Ectodermal cell (in vitro differentiated cells): ENCODE measurements around the gene SCD5.

Experiments used
- H3K27ac ChIP-seq: 2 replicates; pipeline ENCODE4 v1.7.0; 2013; ENCODE audit warnings: mild to moderate bottlenecking, low read depth, low read length; ENCODE audit not compliant: insufficient read depth, poor library complexity, severe bottlenecking
- H3K27me3 ChIP-seq: 2 replicates; pipeline ENCODE4 v1.7.0; 2013; ENCODE audit warnings: mild to moderate bottlenecking, low read length; ENCODE audit not compliant: insufficient read depth, control insufficient read depth, poor library complexity, severe bottlenecking
- H3K36me3 ChIP-seq: one replicate; pipeline ENCODE4 v1.7.0; 2013; ENCODE audit warnings: low read length; ENCODE audit not compliant: control insufficient read depth, insufficient read depth
- H3K4me1 ChIP-seq: one replicate; pipeline ENCODE4 v1.7.0; 2013; ENCODE audit warnings: low read length; ENCODE audit not compliant: control insufficient read depth, insufficient read depth
- H3K4me3 ChIP-seq: 2 replicates; pipeline ENCODE4 v1.7.0; 2013; ENCODE audit warnings: low read depth, low read length, control low read depth; ENCODE audit not compliant: insufficient read depth
- H3K9me3 ChIP-seq: 2 replicates; pipeline ENCODE4 v1.7.0; 2013; ENCODE audit warnings: mild to moderate bottlenecking, low read length, moderate library complexity; ENCODE audit not compliant: control insufficient read depth
- WGBS, 2 experiments: methylation state at CpG; one replicate each; pipeline ENCODE4 v1.1.7; 2013; ENCODE audit warnings: missing lambda C conversion rate in 2 of 2; 5-methylcytosine and 5-hydroxymethylcytosine counted together

Gene SCD5

DNA sequence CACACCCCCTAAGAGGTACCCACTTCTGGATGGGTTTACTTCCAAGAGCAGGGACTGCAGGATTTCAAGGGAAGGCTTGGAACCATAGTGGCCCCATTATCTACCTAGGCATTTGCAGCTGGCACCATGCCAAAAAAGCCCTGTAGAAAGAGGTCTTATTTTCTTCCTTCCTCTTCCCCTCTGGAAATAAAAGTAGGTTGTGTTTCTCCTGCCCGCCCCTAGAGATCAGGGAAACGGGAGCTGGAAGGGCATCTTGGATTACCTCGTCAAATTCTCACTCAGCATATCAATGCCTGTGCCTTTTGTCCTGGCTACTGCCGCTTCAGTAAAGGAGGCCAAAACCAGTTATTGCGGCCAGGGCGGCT lies 1.6 kb downstream of the SCD5 start:
- Histone ChIP-seq H3K36me3 (no peaks in the 10 kb centered on the region), H3K4me1 (peaks cover 10% of the 10 kb centered on the region), H3K4me3 (peak overlapping the region; percentile 65), H3K27me3 (peaks cover 100% of the 10 kb centered on the region), H3K9me3 (no peaks in the 10 kb centered on the region), H3K27ac (no peak overlapping the region)
- 1 to 2% methylated on average over 6 of the region's 6 CpGs for WGBS, 2 experiments

DNA sequence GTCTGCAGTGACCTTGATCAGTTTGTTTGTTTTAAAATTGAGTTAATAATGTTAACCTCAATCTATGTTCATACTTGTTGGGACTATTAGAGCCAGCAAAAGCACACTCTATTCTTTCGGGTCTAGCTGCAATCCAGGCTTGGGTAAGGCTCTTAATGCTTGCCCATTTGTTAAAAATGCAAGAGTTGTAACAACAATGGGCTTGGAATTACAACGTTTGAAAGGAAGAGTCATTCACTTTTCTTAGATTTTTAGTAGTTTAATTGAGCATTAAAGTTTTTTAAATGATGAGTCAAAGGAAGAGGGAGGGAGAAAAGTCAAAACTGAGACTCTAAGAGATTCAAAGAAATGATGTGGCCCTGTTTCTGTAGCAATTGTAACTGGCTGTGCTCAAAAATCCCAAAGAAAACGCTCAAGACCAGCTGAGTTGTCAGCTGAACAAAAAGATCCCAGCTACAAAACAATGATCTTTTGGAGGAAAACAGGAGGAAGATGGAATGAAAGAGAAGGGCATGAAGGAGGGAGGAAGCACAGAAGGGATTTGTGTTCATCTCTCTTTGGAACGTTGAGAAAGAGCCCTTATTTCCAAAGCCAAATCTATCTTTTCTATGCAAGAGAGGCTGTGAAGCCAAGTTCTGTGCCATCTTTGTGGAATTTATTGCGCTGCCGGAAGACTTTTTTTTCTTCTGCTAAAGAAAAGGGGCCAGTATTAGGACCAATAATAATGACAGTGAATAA lies 5.5 kb downstream of the SCD5 start:
- no peaks in the 10 kb centered on the region for H3K9me3 ChIP-seq
- H3K4me3 ChIP-seq: no peak overlapping the region
- peaks cover 10% of the 10 kb centered on the region for H3K4me1 ChIP-seq
- H3K27me3 ChIP-seq: peaks cover 100% of the 10 kb centered on the region
- no peak overlapping the region for H3K27ac ChIP-seq
- H3K36me3 ChIP-seq: no peaks in the 10 kb centered on the region
- 49 to 52% methylated on average over 6 of the region's 6 CpGs for WGBS, 2 experiments

GRCh38 chr4:82791179-82791578 lies 7.4 kb downstream of the SCD5 start:
- Histone ChIP-seq H3K4me1 (peaks cover 22% of the 10 kb centered on the region), H3K27ac (no peak overlapping the region), H3K36me3 (no peaks in the 10 kb centered on the region), H3K27me3 (peaks cover 100% of the 10 kb centered on the region), H3K4me3 (no peak overlapping the region), H3K9me3 (no peaks in the 10 kb centered on the region)
- 48 to 56% methylated on average over 6 of the region's 6 CpGs for WGBS, 2 experiments

DNA sequence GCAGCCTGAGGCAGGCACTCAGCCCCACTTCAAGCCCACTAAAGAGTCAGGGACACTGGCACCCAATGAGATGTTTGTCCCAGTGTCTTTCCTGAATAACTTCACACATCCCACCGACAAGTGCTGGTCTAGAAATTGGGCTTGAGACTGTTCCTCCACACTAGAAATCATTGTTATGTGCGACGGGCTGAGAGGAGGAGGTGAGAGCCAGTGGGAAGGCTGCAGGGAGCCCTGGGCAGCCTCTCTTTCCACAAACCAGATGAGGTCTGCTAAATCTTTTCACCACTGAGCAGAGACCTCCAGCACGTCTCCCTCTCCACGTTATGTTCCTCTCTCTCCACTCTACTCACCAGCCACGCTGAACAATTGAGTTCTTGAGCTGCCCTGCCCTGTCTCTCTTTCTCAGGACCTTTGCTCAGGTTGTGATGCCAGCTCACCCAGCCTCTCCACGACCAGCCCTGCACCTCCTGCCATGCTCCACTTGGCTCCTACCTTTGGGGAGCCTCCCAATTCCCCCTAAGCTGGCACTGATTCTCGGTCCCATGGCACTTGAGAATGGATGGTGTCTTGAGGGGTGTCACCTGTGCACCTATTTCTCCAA lies 8.4 kb downstream of the SCD5 start:
- peaks cover 92% of the 10 kb centered on the region for H3K27me3 ChIP-seq
- WGBS, 2 experiments: 44 to 51% methylated on average over 8 of the region's 8 CpGs
- H3K4me1 ChIP-seq: peaks cover 31% of the 10 kb centered on the region
- H3K9me3 ChIP-seq: no peaks in the 10 kb centered on the region
- H3K27ac ChIP-seq: no peak overlapping the region
- H3K4me3 ChIP-seq: no peak overlapping the region
- H3K36me3 ChIP-seq: no peaks in the 10 kb centered on the region

DNA sequence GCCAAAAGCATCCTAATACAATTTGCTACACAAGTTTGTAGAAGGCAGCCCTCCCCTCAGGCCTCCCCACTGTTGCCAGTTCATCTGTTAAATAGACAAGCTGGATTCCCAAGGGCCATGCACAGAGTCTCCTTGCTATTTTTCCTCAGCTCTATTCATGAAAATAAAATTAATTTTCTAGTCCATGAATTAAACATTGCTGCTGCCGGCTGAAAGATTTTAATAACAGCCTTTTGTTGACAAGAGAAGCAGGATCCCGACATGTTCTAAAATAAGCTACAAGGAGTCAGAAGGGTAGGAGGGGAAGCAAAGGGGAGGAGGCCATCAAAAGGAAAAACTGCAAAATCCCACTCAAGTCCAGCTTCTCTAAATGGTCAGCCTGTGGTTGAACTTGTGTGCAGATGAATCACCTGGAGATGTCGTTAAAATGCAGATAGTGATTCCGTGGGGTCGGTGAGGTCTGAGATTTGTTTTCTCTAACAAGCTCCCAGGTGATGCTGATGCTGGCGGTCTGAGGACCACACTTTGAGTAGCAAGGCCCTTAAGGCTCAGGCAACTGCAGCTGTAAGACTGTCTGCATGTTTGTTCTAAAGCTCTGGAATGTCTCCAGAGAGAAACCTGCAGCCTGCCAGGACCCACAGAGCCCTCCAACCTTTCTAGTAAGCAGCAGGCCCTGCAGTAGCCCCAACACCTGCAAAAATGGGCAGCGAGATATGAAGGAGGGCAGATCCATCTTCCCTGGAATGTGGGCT lies 9.4 kb downstream of the SCD5 start:
- H3K9me3 ChIP-seq: no peaks in the 10 kb centered on the region
- H3K27ac ChIP-seq: no peak overlapping the region
- H3K36me3 ChIP-seq: no peaks in the 10 kb centered on the region
- no peak overlapping the region for H3K4me3 ChIP-seq
- 57 to 60% methylated on average over 7 of the region's 7 CpGs for WGBS, 2 experiments
- H3K27me3 ChIP-seq: peaks cover 92% of the 10 kb centered on the region
- H3K4me1 ChIP-seq: peaks cover 40% of the 10 kb centered on the region

GRCh38 chr4:82787342-82787741 lies 11.3 kb downstream of the SCD5 start:
- Histone ChIP-seq H3K9me3 (no peaks in the 10 kb centered on the region), H3K27me3 (peaks cover 89% of the 10 kb centered on the region), H3K27ac (no peak overlapping the region), H3K36me3 (no peaks in the 10 kb centered on the region), H3K4me3 (no peak overlapping the region), H3K4me1 (peaks cover 46% of the 10 kb centered on the region)
- 59 to 67% methylated on average over 4 of the region's 4 CpGs for WGBS, 2 experiments

DNA sequence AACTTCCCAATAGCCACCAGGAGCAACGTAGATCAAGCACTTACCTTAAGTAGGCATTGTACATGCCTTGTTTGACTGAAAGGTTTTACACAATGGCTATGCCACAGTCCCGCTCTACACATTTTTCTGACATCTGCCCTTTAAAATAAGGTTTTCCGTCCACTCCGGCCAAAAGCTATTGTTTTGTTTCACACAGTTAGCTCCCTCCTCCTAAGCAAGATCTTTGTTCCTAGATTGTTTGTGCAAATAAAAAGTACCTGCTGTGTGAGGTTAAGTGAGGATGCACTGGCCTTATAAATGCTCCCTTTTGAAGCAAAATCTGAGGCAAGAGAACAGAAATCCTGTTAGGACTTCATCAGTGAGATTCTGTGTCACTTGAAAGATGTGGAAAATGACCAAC lies 11.8 kb downstream of the SCD5 start:
- H3K9me3 ChIP-seq: no peaks in the 10 kb centered on the region
- peaks cover 51% of the 10 kb centered on the region for H3K4me1 ChIP-seq
- no peak overlapping the region for H3K4me3 ChIP-seq
- H3K27ac ChIP-seq: no peak overlapping the region
- no peaks in the 10 kb centered on the region for H3K36me3 ChIP-seq
- H3K27me3 ChIP-seq: peaks cover 89% of the 10 kb centered on the region
- WGBS, 2 experiments: 31 to 33% methylated on average over 4 of the region's 4 CpGs

GRCh38 chr4:82785611-82786400 lies 12.8 kb downstream of the SCD5 start:
- Histone ChIP-seq H3K36me3 (no peaks in the 10 kb centered on the region), H3K4me3 (no peak overlapping the region), H3K27me3 (peaks cover 79% of the 10 kb centered on the region), H3K4me1 (peaks cover 56% of the 10 kb centered on the region), H3K27ac (no peak overlapping the region), H3K9me3 (no peaks in the 10 kb centered on the region)
- WGBS, 2 experiments: 6 to 13% methylated on average over 4 of the region's 5 CpGs

GRCh38 chr4:82784681-82785610 lies 13.7 kb downstream of the SCD5 start:
- Histone ChIP-seq H3K4me1 (peaks cover 55% of the 10 kb centered on the region), H3K9me3 (no peaks in the 10 kb centered on the region), H3K27ac (no peak overlapping the region), H3K4me3 (peak overlapping the region; percentile 3), H3K27me3 (peaks cover 74% of the 10 kb centered on the region), H3K36me3 (no peaks in the 10 kb centered on the region)
- WGBS, 2 experiments: 0 to 9% methylated on average over 5 to 9 of the region's 9 CpGs
